HL-60 (cell line): ENCODE data around the gene KCTD8.

ENCODE experiments used
- DNase-seq, 2 experiments: peaks; one replicate each; pipeline ENCODE4 v3.0.0-alpha.2; 2010 to 2020; ENCODE audit warnings: low read depth in 1 of 2, low spot score in 1 of 2
- H3K27ac ChIP-seq: fragments of 250-450 bp; sonication (Bioruptor Pico); replicated peaks from 2 replicates; pipeline ENCODE4 v1.5.1; 2020; ENCODE audit warnings: mild to moderate bottlenecking, moderate library complexity
- H3K27me3 ChIP-seq: fragments of 250-450 bp; sonication (Bioruptor Pico); 2 replicates; pipeline ENCODE4 v1.5.1; 2021; ENCODE audit warnings: mild to moderate bottlenecking, moderate library complexity; ENCODE audit not compliant: insufficient read depth, poor library complexity, severe bottlenecking
- H3K4me3 ChIP-seq: replicated peaks from 2 replicates; pipeline ENCODE4 v1.5.1; 2011; ENCODE audit warnings: mild to moderate bottlenecking, control low read depth, low read length; ENCODE audit not compliant: insufficient read depth
- GABPA ChIP-seq: IDR thresholded peaks from 2 replicates; pipeline ENCODE4 v1.6.1; 2012; ENCODE audit warnings: low read depth
- POLR2AphosphoS5 ChIP-seq: IDR thresholded peaks from 2 replicates; pipeline ENCODE4 v1.6.1; 2012; ENCODE audit warnings: low read depth
- SPI1 ChIP-seq: IDR thresholded peaks from 2 replicates; pipeline ENCODE4 v1.6.1; 2012; ENCODE audit warnings: low read depth, mild to moderate bottlenecking, borderline replicate concordance
- TF ChIP-seq, protein P1 (sequence below): IDR thresholded peaks from one replicate; pipeline ENCODE4 v1.5.1; 2011; ENCODE audit warnings: low read length, control low read depth, inconsistent platforms; ENCODE audit not compliant: insufficient read depth
- TF ChIP-seq, protein P2 (sequence below): IDR thresholded peaks from 2 replicates; pipeline ENCODE4 v1.6.1; 2012; ENCODE audit warnings: low read depth; ENCODE audit not compliant: insufficient replicate concordance

KCTD8 gene

GRCh38 chr4:44320833-44321232 lies 127.8 kb downstream of the KCTD8 start:
- TF ChIP-seq GABPA (no peak), POLR2AphosphoS5 (no peak), SPI1 (no peak)
- TF ChIP-seq, protein P1, sequence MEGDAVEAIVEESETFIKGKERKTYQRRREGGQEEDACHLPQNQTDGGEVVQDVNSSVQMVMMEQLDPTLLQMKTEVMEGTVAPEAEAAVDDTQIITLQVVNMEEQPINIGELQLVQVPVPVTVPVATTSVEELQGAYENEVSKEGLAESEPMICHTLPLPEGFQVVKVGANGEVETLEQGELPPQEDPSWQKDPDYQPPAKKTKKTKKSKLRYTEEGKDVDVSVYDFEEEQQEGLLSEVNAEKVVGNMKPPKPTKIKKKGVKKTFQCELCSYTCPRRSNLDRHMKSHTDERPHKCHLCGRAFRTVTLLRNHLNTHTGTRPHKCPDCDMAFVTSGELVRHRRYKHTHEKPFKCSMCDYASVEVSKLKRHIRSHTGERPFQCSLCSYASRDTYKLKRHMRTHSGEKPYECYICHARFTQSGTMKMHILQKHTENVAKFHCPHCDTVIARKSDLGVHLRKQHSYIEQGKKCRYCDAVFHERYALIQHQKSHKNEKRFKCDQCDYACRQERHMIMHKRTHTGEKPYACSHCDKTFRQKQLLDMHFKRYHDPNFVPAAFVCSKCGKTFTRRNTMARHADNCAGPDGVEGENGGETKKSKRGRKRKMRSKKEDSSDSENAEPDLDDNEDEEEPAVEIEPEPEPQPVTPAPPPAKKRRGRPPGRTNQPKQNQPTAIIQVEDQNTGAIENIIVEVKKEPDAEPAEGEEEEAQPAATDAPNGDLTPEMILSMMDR, result no peak
- TF ChIP-seq, protein P2, sequence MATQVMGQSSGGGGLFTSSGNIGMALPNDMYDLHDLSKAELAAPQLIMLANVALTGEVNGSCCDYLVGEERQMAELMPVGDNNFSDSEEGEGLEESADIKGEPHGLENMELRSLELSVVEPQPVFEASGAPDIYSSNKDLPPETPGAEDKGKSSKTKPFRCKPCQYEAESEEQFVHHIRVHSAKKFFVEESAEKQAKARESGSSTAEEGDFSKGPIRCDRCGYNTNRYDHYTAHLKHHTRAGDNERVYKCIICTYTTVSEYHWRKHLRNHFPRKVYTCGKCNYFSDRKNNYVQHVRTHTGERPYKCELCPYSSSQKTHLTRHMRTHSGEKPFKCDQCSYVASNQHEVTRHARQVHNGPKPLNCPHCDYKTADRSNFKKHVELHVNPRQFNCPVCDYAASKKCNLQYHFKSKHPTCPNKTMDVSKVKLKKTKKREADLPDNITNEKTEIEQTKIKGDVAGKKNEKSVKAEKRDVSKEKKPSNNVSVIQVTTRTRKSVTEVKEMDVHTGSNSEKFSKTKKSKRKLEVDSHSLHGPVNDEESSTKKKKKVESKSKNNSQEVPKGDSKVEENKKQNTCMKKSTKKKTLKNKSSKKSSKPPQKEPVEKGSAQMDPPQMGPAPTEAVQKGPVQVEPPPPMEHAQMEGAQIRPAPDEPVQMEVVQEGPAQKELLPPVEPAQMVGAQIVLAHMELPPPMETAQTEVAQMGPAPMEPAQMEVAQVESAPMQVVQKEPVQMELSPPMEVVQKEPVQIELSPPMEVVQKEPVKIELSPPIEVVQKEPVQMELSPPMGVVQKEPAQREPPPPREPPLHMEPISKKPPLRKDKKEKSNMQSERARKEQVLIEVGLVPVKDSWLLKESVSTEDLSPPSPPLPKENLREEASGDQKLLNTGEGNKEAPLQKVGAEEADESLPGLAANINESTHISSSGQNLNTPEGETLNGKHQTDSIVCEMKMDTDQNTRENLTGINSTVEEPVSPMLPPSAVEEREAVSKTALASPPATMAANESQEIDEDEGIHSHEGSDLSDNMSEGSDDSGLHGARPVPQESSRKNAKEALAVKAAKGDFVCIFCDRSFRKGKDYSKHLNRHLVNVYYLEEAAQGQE, result no peak
- Histone ChIP-seq H3K4me3 (no peak overlapping the region), H3K27me3 (no peaks in the 10 kb centered on the region), H3K27ac (no peak overlapping the region)
- DNase-seq, result no peak

DNA sequence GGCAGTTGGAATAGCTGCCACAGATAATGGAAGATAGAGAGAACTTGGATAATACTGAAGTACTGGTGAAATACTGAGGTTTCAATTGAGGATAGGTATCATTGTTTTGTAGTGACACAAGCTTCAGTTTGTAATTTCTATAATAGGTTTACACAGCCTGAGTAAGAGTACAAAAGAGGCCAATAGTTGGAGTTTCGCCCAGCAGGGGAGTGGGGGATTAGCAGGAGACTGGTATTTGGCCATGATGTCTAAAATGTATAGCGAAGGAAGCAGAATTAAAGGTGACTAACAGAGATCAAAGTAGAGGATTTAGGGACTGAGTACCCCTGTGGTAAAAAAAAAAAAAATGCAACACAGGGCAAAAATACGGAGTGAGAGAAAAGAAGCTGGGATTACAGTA lies 129.5 kb downstream of the KCTD8 start:
- no peak for TF ChIP-seq SPI1
- no peak for TF ChIP-seq GABPA
- TF ChIP-seq, protein P1, result no peak
- no peak for TF ChIP-seq POLR2AphosphoS5
- TF ChIP-seq, protein P2, result no peak
- Histone ChIP-seq H3K27me3 (no peaks in the 10 kb centered on the region), H3K27ac (no peak overlapping the region), H3K4me3 (no peak overlapping the region)
- DNase-seq, result no peak

GRCh38 chr4:44313702-44314101 lies 134.9 kb downstream of the KCTD8 start:
- H3K4me3 ChIP-seq, result no peak overlapping the region
- DNase-seq, result no peak
- H3K27ac ChIP-seq, result no peak overlapping the region
- TF ChIP-seq SPI1 (no peak), POLR2AphosphoS5 (no peak), GABPA (no peak)
- TF ChIP-seq, protein P2, result no peak
- TF ChIP-seq, protein P1, result no peak
- H3K27me3 ChIP-seq, result no peaks in the 10 kb centered on the region
